ENCODE data around the gene ZNF385D.

ZNF385D gene

DNA sequence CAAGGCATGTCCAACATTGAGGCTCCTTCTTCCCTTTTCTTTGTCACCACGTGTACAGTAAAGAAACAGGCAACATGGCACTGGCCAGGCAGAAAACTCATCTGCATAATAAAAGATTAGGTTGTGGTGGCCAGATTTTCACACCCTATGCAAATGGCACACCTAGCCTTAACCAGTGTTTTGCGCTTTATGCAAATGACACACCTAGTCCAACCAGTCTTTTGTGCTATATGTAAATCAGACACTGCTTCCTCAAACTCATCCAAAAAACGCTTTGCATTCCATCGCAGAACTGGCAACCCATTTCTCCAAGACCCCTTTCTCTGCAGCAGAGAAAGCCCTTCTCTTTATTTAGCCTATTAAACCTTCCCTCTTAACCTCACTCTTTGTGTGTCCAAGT, 109.1 kb downstream of the ZNF385D start:
- H3K4me3 ChIP-seq (ENCODE audit: low read depth in 1 of 2, low read length in 2 of 2): no peak overlapping the region
- no peaks in the 10 kb centered on the region for H3K27me3 ChIP-seq (ENCODE audit: control insufficient read depth in 1 of 2, insufficient read depth in 2 of 2, low read length in 2 of 2)
- no peak overlapping the region for H3K9ac ChIP-seq (ENCODE audit: low read length)

DNA sequence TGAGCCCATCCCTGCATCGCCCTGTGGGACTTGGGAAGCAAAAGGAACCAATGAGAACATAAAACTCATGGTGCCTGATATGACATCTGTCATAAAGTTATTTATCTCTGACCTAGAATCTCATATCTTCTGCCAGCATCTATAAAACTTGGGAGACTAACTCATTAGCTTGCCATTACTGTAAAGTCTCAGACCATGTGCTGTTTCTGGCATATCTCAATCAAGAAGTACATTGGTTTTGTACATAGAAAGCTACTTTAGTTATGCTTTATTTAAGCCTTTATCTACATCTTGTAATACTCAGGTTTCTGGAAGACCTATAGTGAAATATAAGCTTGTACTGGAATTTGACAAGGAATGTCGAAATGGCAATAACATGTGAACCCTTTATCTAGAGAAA, 112.5 kb downstream of the ZNF385D start:
- Histone ChIP-seq H3K27me3 (ENCODE audit: control insufficient read depth in 1 of 2, insufficient read depth in 2 of 2, low read length in 2 of 2) (no peaks in the 10 kb centered on the region), H3K36me3 (ENCODE audit: insufficient read depth, low read length) (no peaks in the 10 kb centered on the region), H3K9me3 (ENCODE audit: low read length) (no peaks in the 10 kb centered on the region), H3K4me3 (ENCODE audit: low read depth in 1 of 2, low read length in 2 of 2) (no peak overlapping the region), H3K9ac (ENCODE audit: low read length) (no peak overlapping the region), H3K4me1 (ENCODE audit: insufficient read depth, low read length) (no peaks in the 10 kb centered on the region), H3K27ac (ENCODE audit: low read depth, low read length) (no peak overlapping the region)

More for the DNA sequence above, 109.1 kb downstream of the ZNF385D start:
- Histone ChIP-seq H3K36me3 (ENCODE audit: insufficient read depth, low read length) (no peaks in the 10 kb centered on the region), H3K4me1 (ENCODE audit: insufficient read depth, low read length) (peaks cover 12% of the 10 kb centered on the region), H3K27ac (ENCODE audit: low read depth, low read length) (no peak overlapping the region), H3K9me3 (ENCODE audit: low read length) (no peaks in the 10 kb centered on the region)

DNA sequence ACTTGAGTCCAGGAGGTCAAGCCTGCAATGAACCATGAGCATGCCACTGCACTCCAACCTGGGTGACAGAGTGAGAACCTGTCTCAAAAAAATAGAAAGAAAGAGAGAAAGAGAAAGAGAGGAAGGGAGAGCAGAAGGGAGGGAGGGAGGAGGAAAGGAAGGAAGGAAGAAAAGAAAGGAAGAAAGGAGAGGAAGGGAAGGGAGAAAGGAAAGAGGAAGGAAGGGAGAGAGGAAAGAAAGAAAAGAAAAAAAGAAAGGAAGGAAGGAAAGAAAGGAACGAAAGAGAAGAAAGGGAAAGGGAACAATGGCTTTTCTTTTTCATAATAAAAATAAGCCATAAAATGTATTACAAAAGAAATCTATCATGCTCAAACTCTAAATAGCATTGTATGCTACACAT, 116.9 kb downstream of the ZNF385D start:
- H3K9ac ChIP-seq (ENCODE audit: low read length): no peak overlapping the region

DNA sequence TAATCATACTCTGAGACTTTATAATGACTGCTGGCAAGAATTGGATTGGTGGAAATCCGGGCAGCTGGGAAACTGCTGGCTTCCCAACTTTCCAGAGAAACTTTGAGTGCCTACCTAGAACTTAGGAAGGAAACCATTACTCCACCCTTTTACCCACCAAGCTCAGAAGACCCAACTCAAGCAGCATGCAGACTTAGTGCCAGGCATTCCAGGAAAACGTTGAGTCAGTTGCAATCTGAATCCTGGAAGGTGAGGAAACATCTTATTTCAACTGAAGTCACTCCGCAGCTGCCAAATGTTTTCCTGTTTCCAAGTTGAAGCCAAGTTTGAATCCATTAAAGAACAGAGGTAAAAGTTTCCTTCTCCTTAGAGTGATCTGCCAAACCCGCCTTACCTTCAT, 126.5 kb downstream of the ZNF385D start:
- no peaks in the 10 kb centered on the region for H3K4me1 ChIP-seq (ENCODE audit: insufficient read depth, low read length)
- H3K36me3 ChIP-seq (ENCODE audit: insufficient read depth, low read length): no peaks in the 10 kb centered on the region
- H3K27ac ChIP-seq (ENCODE audit: low read depth, low read length): no peak overlapping the region
- no peak overlapping the region for H3K9ac ChIP-seq (ENCODE audit: low read length)
- no peaks in the 10 kb centered on the region for H3K9me3 ChIP-seq (ENCODE audit: low read length)
- no peaks in the 10 kb centered on the region for H3K27me3 ChIP-seq (ENCODE audit: control insufficient read depth in 1 of 2, insufficient read depth in 2 of 2, low read length in 2 of 2)
- no peak overlapping the region for H3K4me3 ChIP-seq (ENCODE audit: low read depth in 1 of 2, low read length in 2 of 2)

More for the DNA sequence above, 116.9 kb downstream of the ZNF385D start:
- Histone ChIP-seq H3K27ac (ENCODE audit: low read depth, low read length) (no peak overlapping the region), H3K27me3 (ENCODE audit: control insufficient read depth in 1 of 2, insufficient read depth in 2 of 2, low read length in 2 of 2) (no peaks in the 10 kb centered on the region), H3K9me3 (ENCODE audit: low read length) (no peaks in the 10 kb centered on the region), H3K4me3 (ENCODE audit: low read depth in 1 of 2, low read length in 2 of 2) (no peak overlapping the region), H3K36me3 (ENCODE audit: insufficient read depth, low read length) (no peaks in the 10 kb centered on the region), H3K4me1 (ENCODE audit: insufficient read depth, low read length) (no peaks in the 10 kb centered on the region)

DNA sequence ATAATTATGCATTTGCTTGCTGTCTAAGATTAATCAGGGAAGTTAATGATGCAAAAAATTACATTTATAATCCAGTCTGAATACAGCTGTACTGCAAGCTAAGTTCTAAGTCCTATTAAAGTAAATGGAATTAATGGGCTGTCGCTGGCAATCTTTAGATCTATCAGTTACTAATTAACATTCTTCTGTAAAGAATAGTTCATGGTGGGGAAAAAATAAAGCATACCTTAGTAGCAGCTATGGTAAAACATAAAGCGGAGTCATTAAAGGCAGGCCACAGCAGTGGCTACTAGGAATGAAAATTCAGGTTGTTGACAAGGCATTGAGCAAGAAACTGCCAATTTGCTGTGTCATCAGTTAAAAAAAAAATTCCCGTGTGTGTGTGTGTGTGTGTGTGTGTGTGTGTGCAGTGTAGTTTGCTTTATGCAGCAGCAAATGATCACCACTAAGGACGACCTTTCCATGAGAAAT, 129.8 kb downstream of the ZNF385D start:
- H3K9ac ChIP-seq (ENCODE audit: low read length): no peak overlapping the region

DNA sequence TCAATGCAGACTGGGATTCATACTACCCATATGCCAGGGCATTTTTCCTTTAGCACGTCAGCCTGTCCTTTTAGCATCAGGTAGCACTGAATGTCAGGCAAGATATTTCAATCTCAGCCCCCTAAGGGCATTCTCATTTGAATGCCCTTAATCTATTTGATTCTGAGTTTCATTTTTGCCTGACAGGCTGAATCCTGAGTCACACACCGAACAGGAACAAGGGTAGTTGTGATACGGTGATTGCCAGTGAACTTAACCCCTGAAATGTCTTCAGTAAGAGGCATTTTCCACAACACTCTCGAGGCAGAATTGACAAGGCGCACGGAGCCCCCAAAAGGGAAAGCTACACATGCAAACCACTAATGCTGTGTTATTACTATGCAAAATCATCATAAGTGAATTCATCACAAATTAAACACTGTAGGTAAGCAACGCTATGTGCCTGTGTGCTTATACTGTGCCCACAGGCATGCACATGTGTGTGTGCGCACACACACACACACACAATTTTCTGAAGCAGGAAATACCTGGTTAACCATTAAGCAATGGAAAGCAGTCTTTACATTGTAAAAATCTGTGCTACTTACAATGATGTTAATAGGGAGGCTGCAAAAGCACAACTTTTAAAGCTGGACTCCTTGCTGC, 130.4 kb downstream of the ZNF385D start:
- Histone ChIP-seq H3K36me3 (ENCODE audit: insufficient read depth, low read length) (no peaks in the 10 kb centered on the region), H3K4me3 (ENCODE audit: low read depth in 1 of 2, low read length in 2 of 2) (no peak overlapping the region), H3K9ac (ENCODE audit: low read length) (no peak overlapping the region), H3K27me3 (ENCODE audit: control insufficient read depth in 1 of 2, insufficient read depth in 2 of 2, low read length in 2 of 2) (no peaks in the 10 kb centered on the region), H3K9me3 (ENCODE audit: low read length) (no peaks in the 10 kb centered on the region), H3K27ac (ENCODE audit: low read depth, low read length) (no peak overlapping the region), H3K4me1 (ENCODE audit: insufficient read depth, low read length) (no peaks in the 10 kb centered on the region)

More for the DNA sequence above, 129.8 kb downstream of the ZNF385D start:
- no peaks in the 10 kb centered on the region for H3K27me3 ChIP-seq (ENCODE audit: control insufficient read depth in 1 of 2, insufficient read depth in 2 of 2, low read length in 2 of 2)
- no peaks in the 10 kb centered on the region for H3K4me1 ChIP-seq (ENCODE audit: insufficient read depth, low read length)
- no peak overlapping the region for H3K4me3 ChIP-seq (ENCODE audit: low read depth in 1 of 2, low read length in 2 of 2)
- no peaks in the 10 kb centered on the region for H3K9me3 ChIP-seq (ENCODE audit: low read length)
- H3K36me3 ChIP-seq (ENCODE audit: insufficient read depth, low read length): no peaks in the 10 kb centered on the region
- no peak overlapping the region for H3K27ac ChIP-seq (ENCODE audit: low read depth, low read length)

DNA sequence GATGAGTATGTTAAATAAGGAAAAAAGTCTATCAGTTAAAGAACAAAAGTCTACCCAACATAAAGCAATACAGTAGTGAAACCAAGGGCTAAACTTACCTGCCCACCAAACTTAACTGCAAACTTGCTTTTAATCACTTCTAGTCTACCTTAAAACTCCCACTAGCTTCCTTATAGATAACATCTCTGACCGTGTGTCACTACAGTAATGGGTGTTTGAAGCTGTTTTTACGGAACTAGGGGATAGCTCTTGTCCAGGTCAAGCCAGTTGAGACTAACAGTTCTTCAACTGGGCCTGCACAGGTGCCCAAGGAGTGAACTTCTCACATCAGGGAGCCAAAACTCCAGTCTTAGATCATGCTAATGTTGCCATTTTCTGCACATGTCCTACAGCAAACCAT, 132.3 kb downstream of the ZNF385D start:
- no peaks in the 10 kb centered on the region for H3K9me3 ChIP-seq (ENCODE audit: low read length)
- H3K4me1 ChIP-seq (ENCODE audit: insufficient read depth, low read length): no peaks in the 10 kb centered on the region
- H3K36me3 ChIP-seq (ENCODE audit: insufficient read depth, low read length): no peaks in the 10 kb centered on the region
- H3K27me3 ChIP-seq (ENCODE audit: control insufficient read depth in 1 of 2, insufficient read depth in 2 of 2, low read length in 2 of 2): no peaks in the 10 kb centered on the region
- H3K9ac ChIP-seq (ENCODE audit: low read length): no peak overlapping the region
- H3K4me3 ChIP-seq (ENCODE audit: low read depth in 1 of 2, low read length in 2 of 2): no peak overlapping the region
- H3K27ac ChIP-seq (ENCODE audit: low read depth, low read length): no peak overlapping the region

DNA sequence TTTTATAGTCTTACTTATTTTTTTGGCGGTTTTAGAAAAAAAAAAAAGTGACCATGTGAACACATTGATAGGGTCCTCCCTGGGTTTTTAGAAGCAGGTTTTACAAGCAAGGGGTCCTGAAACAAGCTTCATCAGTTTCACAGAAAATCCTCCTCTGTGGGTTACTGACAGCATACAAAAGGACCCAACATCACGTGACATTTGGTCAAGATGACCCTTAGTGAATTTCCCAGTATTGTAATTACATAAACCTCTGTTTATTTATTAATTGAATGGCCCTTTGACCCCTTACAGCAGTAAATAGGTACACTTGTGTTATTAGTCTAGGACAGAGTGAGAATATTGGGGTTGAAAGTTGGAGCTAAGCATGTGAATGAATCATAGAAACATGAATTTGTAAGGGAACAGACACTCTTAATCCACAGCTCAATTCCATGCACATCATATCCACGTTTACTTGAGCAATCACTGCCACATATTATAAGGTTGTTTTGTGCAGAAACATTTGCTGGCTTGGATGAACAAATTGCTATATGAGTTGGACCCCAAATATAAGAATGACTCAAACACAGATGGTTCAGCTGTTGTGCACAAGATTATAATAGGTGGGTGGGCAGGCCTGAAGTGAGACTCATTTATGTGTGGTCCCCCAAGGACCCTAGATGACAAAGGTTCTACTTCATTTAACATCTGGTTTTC, 137.5 kb downstream of the ZNF385D start:
- Histone ChIP-seq H3K36me3 (ENCODE audit: insufficient read depth, low read length) (no peaks in the 10 kb centered on the region), H3K27ac (ENCODE audit: low read depth, low read length) (no peak overlapping the region), H3K4me1 (ENCODE audit: insufficient read depth, low read length) (no peaks in the 10 kb centered on the region), H3K9me3 (ENCODE audit: low read length) (no peaks in the 10 kb centered on the region), H3K27me3 (ENCODE audit: control insufficient read depth in 1 of 2, insufficient read depth in 2 of 2, low read length in 2 of 2) (no peaks in the 10 kb centered on the region), H3K4me3 (ENCODE audit: low read depth in 1 of 2, low read length in 2 of 2) (no peak overlapping the region), H3K9ac (ENCODE audit: low read length) (no peak overlapping the region)

DNA sequence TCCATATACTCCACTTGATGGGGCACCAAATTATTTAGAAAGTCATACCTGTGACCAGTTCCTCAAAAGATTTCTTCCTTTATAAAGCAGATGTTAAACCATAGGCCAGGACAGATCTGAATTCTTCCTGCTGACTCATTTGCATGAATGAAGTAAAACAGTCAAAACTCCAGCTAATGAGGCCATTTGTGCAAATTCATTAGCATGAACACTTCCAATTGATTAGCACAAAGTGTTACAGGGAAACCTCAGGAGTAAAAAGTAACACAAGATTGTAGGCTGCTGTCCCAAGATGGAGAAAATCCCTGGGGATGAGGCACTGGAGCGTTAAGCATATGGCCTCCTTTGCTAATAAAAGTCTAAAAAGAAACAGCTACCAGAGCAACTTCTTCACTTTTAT, 149.8 kb downstream of the ZNF385D start:
- no peak overlapping the region for H3K4me3 ChIP-seq (ENCODE audit: low read depth in 1 of 2, low read length in 2 of 2)
- no peak overlapping the region for H3K9ac ChIP-seq (ENCODE audit: low read length)
- no peaks in the 10 kb centered on the region for H3K4me1 ChIP-seq (ENCODE audit: insufficient read depth, low read length)
- H3K27ac ChIP-seq (ENCODE audit: low read depth, low read length): no peak overlapping the region
- H3K36me3 ChIP-seq (ENCODE audit: insufficient read depth, low read length): no peaks in the 10 kb centered on the region
- no peaks in the 10 kb centered on the region for H3K27me3 ChIP-seq (ENCODE audit: control insufficient read depth in 1 of 2, insufficient read depth in 2 of 2, low read length in 2 of 2)
- no peaks in the 10 kb centered on the region for H3K9me3 ChIP-seq (ENCODE audit: low read length)

DNA sequence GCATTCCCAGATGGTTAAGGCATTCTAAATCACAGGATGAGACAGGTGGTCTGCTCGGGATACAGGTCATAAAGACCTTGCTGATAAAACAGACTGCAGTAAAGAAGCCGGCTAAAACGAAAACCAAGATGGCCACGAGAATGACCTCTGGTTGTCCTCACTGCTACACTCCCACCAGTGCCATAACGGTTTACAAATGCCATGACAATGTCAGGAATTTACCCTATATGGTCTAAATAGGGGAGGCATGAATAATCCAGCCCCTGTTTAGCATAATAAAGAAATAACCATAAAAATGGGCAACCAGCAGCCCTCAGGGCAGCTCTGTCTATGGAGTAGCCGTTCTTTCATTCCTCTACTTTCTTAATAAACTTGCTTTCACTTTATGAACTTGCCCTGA, 151.1 kb downstream of the ZNF385D start:
- Histone ChIP-seq H3K4me1 (ENCODE audit: insufficient read depth, low read length) (no peaks in the 10 kb centered on the region), H3K27me3 (ENCODE audit: control insufficient read depth in 1 of 2, insufficient read depth in 2 of 2, low read length in 2 of 2) (no peaks in the 10 kb centered on the region), H3K9ac (ENCODE audit: low read length) (no peak overlapping the region), H3K36me3 (ENCODE audit: insufficient read depth, low read length) (no peaks in the 10 kb centered on the region), H3K9me3 (ENCODE audit: low read length) (no peaks in the 10 kb centered on the region), H3K27ac (ENCODE audit: low read depth, low read length) (no peak overlapping the region), H3K4me3 (ENCODE audit: low read depth in 1 of 2, low read length in 2 of 2) (no peak overlapping the region)

DNA sequence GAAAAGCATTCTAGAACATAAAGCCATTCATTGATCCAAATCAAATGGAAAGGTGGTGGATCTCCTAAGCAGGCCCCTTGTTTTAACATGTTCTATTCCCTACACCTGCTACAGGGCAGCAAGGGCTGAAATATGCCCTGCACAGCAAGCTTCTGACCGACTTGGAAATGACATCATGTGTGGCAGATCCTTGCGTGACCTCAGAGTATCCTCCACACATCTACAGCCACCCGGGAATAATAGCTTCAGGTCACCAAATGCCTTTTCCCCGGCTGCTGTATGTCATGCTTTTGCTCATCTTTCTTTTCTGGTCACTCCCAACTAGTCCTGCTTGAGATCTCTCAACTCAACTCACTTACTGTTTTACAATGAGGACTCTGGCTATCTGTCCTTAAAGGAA, 158.2 kb downstream of the ZNF385D start:
- Histone ChIP-seq H3K27ac (ENCODE audit: low read depth, low read length) (no peak overlapping the region), H3K36me3 (ENCODE audit: insufficient read depth, low read length) (no peaks in the 10 kb centered on the region), H3K4me3 (ENCODE audit: low read depth in 1 of 2, low read length in 2 of 2) (no peak overlapping the region), H3K9me3 (ENCODE audit: low read length) (no peaks in the 10 kb centered on the region), H3K4me1 (ENCODE audit: insufficient read depth, low read length) (no peaks in the 10 kb centered on the region), H3K9ac (ENCODE audit: low read length) (no peak overlapping the region), H3K27me3 (ENCODE audit: control insufficient read depth in 1 of 2, insufficient read depth in 2 of 2, low read length in 2 of 2) (no peaks in the 10 kb centered on the region)

DNA sequence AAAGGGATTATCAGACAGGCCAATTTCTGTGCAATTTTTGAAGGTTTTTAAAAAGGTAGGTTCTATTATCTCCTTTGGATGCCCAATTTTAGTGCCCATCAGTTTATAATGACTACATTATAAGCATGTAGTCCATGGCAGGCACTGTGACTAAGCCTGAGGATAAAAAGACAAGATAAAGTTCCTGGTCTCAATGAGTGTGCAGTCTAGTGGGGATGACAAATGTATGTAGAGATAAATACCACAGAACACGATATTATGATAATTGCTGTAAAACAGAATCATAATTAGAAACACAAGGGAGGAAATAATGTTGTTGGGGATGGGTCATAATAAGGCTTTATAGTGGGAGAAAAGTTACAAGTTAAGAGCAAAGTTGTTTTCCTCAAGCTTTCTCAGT, 163.1 kb downstream of the ZNF385D start:
- Histone ChIP-seq H3K4me3 (ENCODE audit: low read depth in 1 of 2, low read length in 2 of 2) (no peak overlapping the region), H3K9ac (ENCODE audit: low read length) (no peak overlapping the region), H3K4me1 (ENCODE audit: insufficient read depth, low read length) (no peaks in the 10 kb centered on the region), H3K27me3 (ENCODE audit: control insufficient read depth in 1 of 2, insufficient read depth in 2 of 2, low read length in 2 of 2) (no peaks in the 10 kb centered on the region), H3K27ac (ENCODE audit: low read depth, low read length) (no peak overlapping the region), H3K36me3 (ENCODE audit: insufficient read depth, low read length) (no peaks in the 10 kb centered on the region), H3K9me3 (ENCODE audit: low read length) (no peaks in the 10 kb centered on the region)
